HCT116 (cell line): Measurements from ENCODE around the gene FOXD3. TPM values are rescaled to one million over a fixed set of nuclear protein-coding genes. Genes with fewer than 3 reads are reported as not detected.

Experiments
- ATAC-seq: fragments of 200-7000 bp; cut with Tn5 transposase; 2 replicates; pipeline ENCODE4 v1.9.1; 2020; ENCODE audit warnings: mild to moderate bottlenecking, moderate library complexity
- BruUV-seq: library from RNA; stranded (reverse); fragments of 400-500 nt; replicated peaks from 2 replicates; lab custom pipeline; 2021; lab: Mats Ljungman, UMichigan
- CTCF ChIA-PET: fragments of 300-600 bp; sonication (Branson Sonifier 250); formaldehyde crosslinking; loops from one replicate; lab custom pipeline; 2021; ENCODE audit warnings: antibody characterized with exemption; lab: Charles Lee
- POLR2A ChIA-PET: fragments of 300-600, 350-600 bp; sonication (Branson Sonifier 250); formaldehyde crosslinking; loops from one replicate; lab custom pipeline; 2021; ENCODE audit warnings: antibody characterized with exemption; lab: Charles Lee
- RAD21 ChIA-PET, 2 experiments: fragments of 300-600 bp; sonication (Branson Sonifier 250); formaldehyde crosslinking; loops; one replicate each; lab custom pipeline; 2023; ENCODE audit warnings: low total read pairs in 2 of 2; ENCODE audit not compliant: uncharacterized antibody in 2 of 2, unreplicated experiment in 2 of 2, low non-redundant PET in 1 of 2; lab: Charles Lee
- DNase-seq: peaks from one replicate; pipeline ENCODE4 v3.0.0-alpha.2; 2010; ENCODE audit warnings: low read depth, low spot score
- H2AFZ ChIP-seq: fragments of 200-600 bp; shearing (Covaris generic), sonication (generic); 2 replicates; pipeline ENCODE4 v1.6.1; 2017; ENCODE audit warnings: low read depth, mixed run types, mixed read lengths, antibody characterized with exemption, low read length; ENCODE audit not compliant: poor library complexity, severe bottlenecking
- H3K27ac ChIP-seq: 2 replicates; pipeline ENCODE4 v1.5.1; 2012; ENCODE audit warnings: low read depth, low read length
- H3K27me3 ChIP-seq: fragments of 200-600 bp; sonication (generic); 2 replicates; pipeline ENCODE4 v1.6.1; 2016; ENCODE audit warnings: mixed run types, low read length, mixed read lengths; ENCODE audit not compliant: insufficient read depth
- H3K36me3 ChIP-seq, 2 experiments: fragments of 200-500 bp in 1 of 2; fragments of 200-600 bp in 1 of 2; sonication (Bioruptor generic) in 1 of 2; sonication (generic) in 1 of 2; 2 replicates each; pipeline versions ENCODE4 v1.5.1 to v1.6.1; 2014 to 2016; ENCODE audit warnings: low read length in 2 of 2, inconsistent platforms in 1 of 2, mixed read lengths in 1 of 2, mixed run types in 1 of 2; ENCODE audit not compliant: insufficient read depth in 2 of 2, control insufficient read depth in 1 of 2
- H3K4me1 ChIP-seq, 2 experiments: fragments of 200-600 bp in 1 of 2; sonication (generic) in 1 of 2; 2 replicates each; pipeline versions ENCODE4 v1.5.1 to v1.6.1; 2012 to 2017; ENCODE audit warnings: low read length in 2 of 2, inconsistent platforms in 1 of 2, mild to moderate bottlenecking in 1 of 2, mixed read lengths in 1 of 2, mixed run types in 1 of 2, moderate library complexity in 1 of 2; ENCODE audit not compliant: insufficient read depth in 2 of 2, control insufficient read depth in 1 of 2
- H3K4me2 ChIP-seq: fragments of 200-600 bp; sonication (generic); 2 replicates; pipeline ENCODE4 v1.6.1; 2017; ENCODE audit warnings: mixed run types, low read length, mixed read lengths
- H3K4me3 ChIP-seq, 2 experiments: fragments of 200-600 bp in 1 of 2; sonication (generic) in 1 of 2; replicated peaks in 1 of 2; 2 replicates each; pipeline ENCODE4 v1.5.1; 2011 to 2016; ENCODE audit warnings: low read length in 2 of 2, control low read depth in 1 of 2, low read depth in 1 of 2, mild to moderate bottlenecking in 1 of 2, mixed read lengths in 1 of 2, mixed run types in 1 of 2
- H3K79me2 ChIP-seq: fragments of 200-600 bp; sonication (generic); 2 replicates; pipeline ENCODE4 v1.6.1; 2017; ENCODE audit warnings: mild to moderate bottlenecking, mixed run types, low read length, moderate library complexity, mixed read lengths; ENCODE audit not compliant: insufficient read depth
- H3K9ac ChIP-seq: fragments of 200-600 bp; sonication (generic); 2 replicates; pipeline ENCODE4 v1.6.1; 2016; ENCODE audit warnings: low read length, mixed read lengths
- H3K9me2 ChIP-seq: fragments of 200-600 bp; sonication (generic), shearing (Covaris generic); 2 replicates; pipeline ENCODE4 v1.6.1; 2017; ENCODE audit warnings: mixed run types, mild to moderate bottlenecking, moderate library complexity; ENCODE audit not compliant: insufficient read depth
- H3K9me3 ChIP-seq, 2 experiments: fragments of 200-500 bp in 1 of 2; fragments of 200-600 bp in 1 of 2; sonication (Bioruptor generic) in 1 of 2; sonication (generic) in 1 of 2; 2 replicates each; pipeline ENCODE4 v1.6.1; 2014 to 2017; ENCODE audit warnings: low read length in 2 of 2, mixed read lengths in 2 of 2, inconsistent platforms in 1 of 2, low read depth in 1 of 2, mild to moderate bottlenecking in 1 of 2, mixed run types in 1 of 2, moderate library complexity in 1 of 2; ENCODE audit not compliant: control insufficient read depth in 1 of 2, insufficient read depth in 1 of 2
- H4K20me1 ChIP-seq: fragments of 200-600 bp; sonication (generic), shearing (Covaris generic); 2 replicates; pipeline ENCODE4 v1.6.1; 2017; ENCODE audit warnings: mixed run types, mild to moderate bottlenecking, moderate library complexity; ENCODE audit not compliant: insufficient read depth
- CBX3 ChIP-seq: IDR thresholded peaks from 2 replicates; pipeline ENCODE4 v1.6.1; 2012; ENCODE audit warnings: low read depth
- CEBPB ChIP-seq: IDR thresholded peaks from 2 replicates; pipeline ENCODE4 v1.6.1; 2012; ENCODE audit warnings: low read depth
- CTCF ChIP-seq, 3 experiments: fragments of 200-600 bp in 1 of 3; sonication (generic) in 1 of 3; IDR thresholded peaks in 2 of 3; conservative IDR thresholded peaks in 1 of 3; 2 replicates each; pipeline ENCODE4 v1.5.1; 2012 to 2017; ENCODE audit warnings: low read depth in 2 of 3, low read length in 2 of 3, antibody characterized with exemption in 1 of 3, borderline replicate concordance in 1 of 3, control low read depth in 1 of 3, mild to moderate bottlenecking in 1 of 3, mixed read lengths in 1 of 3, mixed run types in 1 of 3, moderate library complexity in 1 of 3; ENCODE audit not compliant: insufficient read depth in 1 of 3
- EZH2 ChIP-seq: fragments of 200-600 bp; sonication (generic); IDR thresholded peaks from 2 replicates; pipeline ENCODE4 v1.6.1; 2017; ENCODE audit warnings: antibody characterized with exemption, mixed run types
- EZH2phosphoT487 ChIP-seq: fragments of 200-600 bp; IDR thresholded peaks from 2 replicates; pipeline ENCODE4 v1.6.1; 2018; ENCODE audit warnings: antibody characterized with exemption, borderline replicate concordance
- JUND ChIP-seq: IDR thresholded peaks from 2 replicates; pipeline ENCODE4 v1.6.1; 2012
- POLR2A ChIP-seq: IDR thresholded peaks from 2 replicates; pipeline ENCODE4 v1.7.0; 2011; ENCODE audit warnings: borderline replicate concordance; ENCODE audit not compliant: insufficient read depth, insufficient read length; ENCODE audit errors: extremely low read depth
- RAD21 ChIP-seq: IDR thresholded peaks from 2 replicates; pipeline ENCODE4 v1.6.1; 2012; ENCODE audit warnings: low read depth, mild to moderate bottlenecking
- REST ChIP-seq: IDR thresholded peaks from 2 replicates; pipeline ENCODE4 v1.6.1; 2012; ENCODE audit warnings: low read depth
- SP1 ChIP-seq: IDR thresholded peaks from 2 replicates; pipeline ENCODE4 v1.6.1; 2012; ENCODE audit warnings: low read depth
- SRF ChIP-seq: IDR thresholded peaks from 2 replicates; pipeline ENCODE4 v1.6.1; 2012; ENCODE audit warnings: low read depth
- YY1 ChIP-seq: IDR thresholded peaks from 2 replicates; pipeline ENCODE4 v1.6.1; 2011; ENCODE audit warnings: low read length, low read depth, moderate library complexity, mild to moderate bottlenecking; ENCODE audit not compliant: insufficient replicate concordance; ENCODE audit errors: extremely low read depth
- ZFX ChIP-seq: fragments of 450-650 bp; IDR thresholded peaks from 2 replicates; pipeline ENCODE4 v1.6.1; 2017
- ZNF274 ChIP-seq: fragments of 200-500 bp; sonication (Bioruptor generic); IDR thresholded peaks from 2 replicates; pipeline ENCODE4 v1.6.1; 2014; ENCODE audit warnings: mild to moderate bottlenecking, low read depth, low read length, inconsistent platforms
- intact Hi-C: fragments of 100-400 bp; cut with micrococcal nuclease; formaldehyde crosslinking; loops from 2 replicates; pipeline ENCODE4 v1.10.0; 2022
- total RNA-seq: library from RNA; stranded (reverse); gene quantifications from one replicate; pipeline ENCODE4 v1.2.1, GENCODE V29; 2021; ENCODE audit not compliant: unreplicated experiment

FOXD3 gene
- total RNA-seq, 1 experiment from 2014 or later = 0.17 TPM

GRCh38 chr1:63319046-63320021, 3.0 kb upstream of the FOXD3 start:
- ATAC-seq = no peak
- H3K27ac ChIP-seq = no peak overlapping the region
- H3K9me3 ChIP-seq = no peaks in the 10 kb centered on the region
- RAD21 ChIA-PET = no interaction called here
- DNase-seq = no peak
- H2AFZ ChIP-seq = no peak overlapping the region
- TF ChIP-seq EZH2phosphoT487 (no peak), YY1 (no peak), CBX3 (no peak), CTCF (IDR thresholded peaks at IDR 0.05 in 2 of 3, conservative IDR thresholded peaks at IDR 0.05 in 1 of 3; ENCODE audit: borderline replicate concordance in 1 of 3, insufficient read depth in 1 of 3, low read depth in 2 of 3, low read length in 2 of 3) (no peak), ZFX (no peak), CEBPB (no peak), ZNF274 (no peak), JUND (no peak), EZH2 (no peak), REST (no peak), SP1 (no peak), POLR2A (no peak), SRF (no peak), RAD21 (no peak)
- H3K36me3 ChIP-seq = no peaks in the 10 kb centered on the region
- BruUV-seq = no TSS peak
- intact Hi-C loops = loop anchor here (5.0 to 10.0 kb wide), 2 partner anchors 218 to 925 kb away; no protein-coding TSS in a partner anchor
- no peak overlapping the region for H3K4me2 ChIP-seq
- H3K9ac ChIP-seq = no peak overlapping the region
- H3K4me1 ChIP-seq = peaks cover 10 to 14% of the 10 kb centered on the region in 2 experiments
- no peak overlapping the region for H3K4me3 ChIP-seq
- no peaks in the 10 kb centered on the region for H3K9me2 ChIP-seq
- CTCF ChIA-PET = interaction anchor here (0.6 kb wide), 1 partner anchor 111 kb away, joined by 4 read pairs; no protein-coding TSS in a partner anchor
- no peaks in the 10 kb centered on the region for H3K27me3 ChIP-seq
- POLR2A ChIA-PET = no interaction called here
- no peaks in the 10 kb centered on the region for H4K20me1 ChIP-seq
- H3K79me2 ChIP-seq = no peaks in the 10 kb centered on the region
